Stimulated activated naive B cell treated with anti-CD40 and anti-IgM and Interleukin-4, amounts not matched to agents 10 μg/mL and 1 μg/mL and 100 μg/mL, for 72 hours (primary cell): ENCODE data around the gene ANAPC13.

Experiments used
- ATAC-seq, 2 donors: fragments of 150-1000 bp; cut with Tn5 transposase; replicated peaks; 2 replicates each; pipeline ENCODE4 v1.10.0; 2021; ENCODE audit warnings: moderate library complexity in 1 of 2
- DNase-seq: peaks from one replicate; pipeline ENCODE4 v3.0.0; 2021
- H3K27ac Mint-ChIP-seq: one replicate; pipeline ENCODE4 v1.8.0; 2022; ENCODE audit warnings: mild to moderate bottlenecking, mixed read lengths
- H3K27me3 Mint-ChIP-seq, 2 donors: one replicate each; pipeline ENCODE4 v1.8.0; 2022; ENCODE audit warnings: mixed read lengths in 2 of 2
- H3K36me3 Mint-ChIP-seq, 2 donors: one replicate each; pipeline ENCODE4 v1.8.0; 2022; ENCODE audit warnings: mixed read lengths in 2 of 2, mild to moderate bottlenecking in 1 of 2
- H3K4me1 Mint-ChIP-seq, 2 donors: one replicate each; pipeline ENCODE4 v1.8.0; 2022; ENCODE audit warnings: mixed read lengths in 2 of 2, mild to moderate bottlenecking in 1 of 2
- H3K4me3 Mint-ChIP-seq, 2 donors: one replicate each; pipeline ENCODE4 v1.8.0; 2022; ENCODE audit warnings: mild to moderate bottlenecking in 2 of 2, mixed read lengths in 2 of 2, moderate library complexity in 1 of 2
- H3K9me3 Mint-ChIP-seq, 2 donors: one replicate each; pipeline ENCODE4 v1.8.0; 2022; ENCODE audit warnings: mixed read lengths in 2 of 2, mild to moderate bottlenecking in 1 of 2

ANAPC13 gene

DNA sequence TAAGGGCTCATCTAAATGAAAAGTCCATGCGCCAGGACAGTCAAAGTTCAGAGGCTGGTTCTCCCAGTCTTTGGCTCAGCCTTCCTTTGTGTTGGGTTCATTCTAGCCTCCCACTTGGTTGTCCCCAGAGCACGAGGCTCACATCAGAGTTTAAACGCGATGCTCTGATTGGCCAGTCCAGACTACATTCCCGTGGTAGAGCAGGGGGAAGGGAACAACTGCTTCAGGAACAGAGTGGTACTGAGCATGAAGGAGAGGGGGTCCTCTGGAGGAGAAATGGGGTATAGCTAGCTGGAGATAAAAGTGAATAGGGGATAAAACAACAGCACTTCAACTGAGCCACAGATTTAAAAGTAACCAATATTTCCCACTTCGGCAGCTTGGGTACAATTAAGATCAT lies 32.2 kb downstream of the ANAPC13 start:
- no peak overlapping the region for H3K4me3 Mint-ChIP-seq
- H3K27ac Mint-ChIP-seq, result no peak overlapping the region
- no peak for ATAC-seq
- no peaks in the 10 kb centered on the region for H3K36me3 Mint-ChIP-seq
- no peaks in the 10 kb centered on the region for H3K9me3 Mint-ChIP-seq
- DNase-seq, result no peak
- H3K4me1 Mint-ChIP-seq, result no peaks in the 10 kb centered on the region
- peaks cover 15 to 19% of the 10 kb centered on the region in 2 donors for H3K27me3 Mint-ChIP-seq

DNA sequence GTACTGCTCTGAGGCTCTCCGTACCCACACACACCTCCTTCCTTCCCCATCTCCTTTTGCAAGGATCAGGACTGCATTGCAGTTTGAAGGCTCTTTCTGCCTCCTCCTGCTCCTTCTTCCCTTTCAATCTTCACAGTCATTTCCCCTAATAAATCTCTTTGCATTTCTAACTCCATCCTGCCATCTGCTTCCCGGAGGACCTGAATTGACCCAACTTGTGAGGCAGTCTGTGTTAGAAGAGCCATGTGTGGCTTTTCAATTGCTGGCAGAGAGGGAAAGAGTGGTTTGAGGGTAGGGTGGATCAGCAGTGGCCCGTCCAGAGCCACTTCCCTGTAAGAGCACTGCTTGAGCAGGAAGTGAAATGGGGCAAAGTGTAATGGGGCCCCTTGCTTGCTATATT lies 35.8 kb downstream of the ANAPC13 start:
- peaks cover 26 to 29% of the 10 kb centered on the region in 2 donors for H3K27me3 Mint-ChIP-seq
- DNase-seq, result no peak
- peaks cover 2 to 9% of the 10 kb centered on the region in 2 donors for H3K4me1 Mint-ChIP-seq
- peak in 1 of 2 donors; percentile 33 for ATAC-seq
- H3K9me3 Mint-ChIP-seq, result peaks cover 10 to 12% of the 10 kb centered on the region in 2 donors
- peaks cover 0 to 4% of the 10 kb centered on the region in 2 donors for H3K36me3 Mint-ChIP-seq
- H3K4me3 Mint-ChIP-seq, result no peak overlapping the region
- no peak overlapping the region for H3K27ac Mint-ChIP-seq

DNA sequence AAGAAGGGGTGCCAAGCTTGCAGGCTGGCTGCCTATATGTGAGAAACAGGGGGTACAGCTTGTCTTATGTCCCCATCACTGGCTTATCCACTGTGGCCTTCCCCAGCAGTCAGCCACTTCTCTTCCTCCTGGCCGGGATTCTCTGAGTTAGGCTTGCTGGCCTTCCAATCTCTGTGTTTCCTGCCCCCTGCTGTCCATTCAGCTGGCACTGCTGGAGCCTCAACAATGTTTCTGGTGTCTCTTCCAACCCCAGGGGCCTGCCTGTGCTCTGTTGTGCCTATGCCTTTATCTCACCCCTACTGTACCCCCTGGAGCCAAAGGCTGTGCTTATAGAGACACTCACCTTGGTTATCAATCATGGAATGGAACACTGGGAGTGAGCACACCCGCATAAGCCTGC lies 36.5 kb downstream of the ANAPC13 start:
- H3K36me3 Mint-ChIP-seq, result peaks cover 0 to 4% of the 10 kb centered on the region in 2 donors
- DNase-seq (no peak), ATAC-seq (no peak)
- peaks cover 2 to 9% of the 10 kb centered on the region in 2 donors for H3K4me1 Mint-ChIP-seq
- peaks cover 15 to 16% of the 10 kb centered on the region in 2 donors for H3K9me3 Mint-ChIP-seq
- no peak overlapping the region for H3K27ac Mint-ChIP-seq
- H3K27me3 Mint-ChIP-seq, result peaks cover 33 to 34% of the 10 kb centered on the region in 2 donors
- H3K4me3 Mint-ChIP-seq, result no peak overlapping the region

DNA sequence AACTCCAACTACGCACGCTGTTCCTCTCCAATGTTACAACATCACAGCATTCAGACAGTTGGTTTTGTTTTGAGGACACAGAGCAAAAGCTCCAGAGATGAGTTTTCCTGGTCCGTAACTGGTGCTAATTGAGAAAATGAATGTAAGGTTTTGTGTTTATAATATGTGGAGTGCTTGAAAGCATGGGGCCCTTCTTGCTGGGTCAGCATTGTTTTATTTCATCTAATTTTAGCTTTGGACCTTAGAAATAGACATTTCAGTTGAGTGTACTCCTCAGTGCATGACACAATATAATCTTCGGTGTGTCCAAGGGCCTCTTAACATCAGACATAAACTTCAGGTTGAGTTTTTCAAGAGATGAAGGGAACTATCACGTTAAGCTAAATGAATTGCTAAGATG lies 37.1 kb downstream of the ANAPC13 start:
- ATAC-seq, result no peak
- Mint-ChIP-seq H3K9me3 (peaks cover 15 to 16% of the 10 kb centered on the region in 2 donors), H3K27ac (no peak overlapping the region), H3K36me3 (peaks cover 0 to 4% of the 10 kb centered on the region in 2 donors), H3K4me1 (peaks cover 2 to 9% of the 10 kb centered on the region in 2 donors), H3K4me3 (no peak overlapping the region), H3K27me3 (peaks cover 34% of the 10 kb centered on the region in 2 donors)
- DNase-seq, result no peak

DNA sequence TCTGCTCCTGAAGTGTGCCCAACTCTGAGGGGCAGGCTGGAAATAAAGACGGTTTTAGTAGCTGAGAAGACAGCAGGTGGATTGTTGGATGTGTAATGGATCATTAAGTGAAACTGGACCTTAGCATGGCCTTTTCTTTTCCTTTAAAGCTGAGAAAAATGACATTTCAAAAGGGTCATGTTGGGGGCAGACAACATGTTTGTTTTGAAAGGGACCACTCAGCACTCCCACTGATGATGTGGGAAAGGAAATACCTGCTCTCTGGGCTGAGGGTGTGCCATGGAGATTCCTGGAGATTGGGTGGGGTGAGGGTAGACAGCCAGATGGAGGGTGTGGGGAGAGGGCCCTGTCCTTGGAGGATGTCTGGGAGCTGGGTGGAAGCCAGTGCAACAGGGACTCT lies 38.4 kb downstream of the ANAPC13 start:
- H3K4me1 Mint-ChIP-seq, result peaks cover 2 to 9% of the 10 kb centered on the region in 2 donors
- peaks cover 34 to 36% of the 10 kb centered on the region in 2 donors for H3K27me3 Mint-ChIP-seq
- H3K27ac Mint-ChIP-seq, result no peak overlapping the region
- no peak overlapping the region for H3K4me3 Mint-ChIP-seq
- peaks cover 0 to 4% of the 10 kb centered on the region in 2 donors for H3K36me3 Mint-ChIP-seq
- ATAC-seq (no peak), DNase-seq (no peak)
- peaks cover 15 to 16% of the 10 kb centered on the region in 2 donors for H3K9me3 Mint-ChIP-seq

DNA sequence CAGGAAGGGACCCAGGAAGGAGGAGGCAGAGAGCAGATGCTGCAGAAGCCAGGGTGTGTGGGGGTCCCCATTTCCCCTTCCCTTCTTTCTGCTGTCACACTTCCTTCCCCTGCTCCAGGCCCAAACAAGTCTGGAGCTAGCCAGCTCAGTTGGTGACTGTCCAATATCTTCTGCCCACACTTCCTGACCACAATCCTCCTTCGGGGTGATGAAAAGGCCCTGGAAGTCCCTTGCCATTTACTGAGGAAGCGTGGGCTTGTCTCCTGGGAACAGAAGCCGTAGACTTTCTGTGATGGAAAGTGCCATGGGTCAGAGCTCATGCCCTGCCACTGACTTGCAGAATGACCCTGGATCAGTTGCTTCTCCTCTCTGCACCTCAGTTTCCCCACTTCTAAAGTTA lies 39.0 kb downstream of the ANAPC13 start:
- peak; percentile 19 to 45 for ATAC-seq
- Mint-ChIP-seq H3K27me3 (peaks cover 35 to 38% of the 10 kb centered on the region in 2 donors), H3K4me1 (peaks cover 2 to 9% of the 10 kb centered on the region in 2 donors), H3K9me3 (peaks cover 15 to 16% of the 10 kb centered on the region in 2 donors), H3K36me3 (peaks cover 0 to 4% of the 10 kb centered on the region in 2 donors), H3K4me3 (no peak overlapping the region), H3K27ac (no peak overlapping the region)
- no peak for DNase-seq

DNA sequence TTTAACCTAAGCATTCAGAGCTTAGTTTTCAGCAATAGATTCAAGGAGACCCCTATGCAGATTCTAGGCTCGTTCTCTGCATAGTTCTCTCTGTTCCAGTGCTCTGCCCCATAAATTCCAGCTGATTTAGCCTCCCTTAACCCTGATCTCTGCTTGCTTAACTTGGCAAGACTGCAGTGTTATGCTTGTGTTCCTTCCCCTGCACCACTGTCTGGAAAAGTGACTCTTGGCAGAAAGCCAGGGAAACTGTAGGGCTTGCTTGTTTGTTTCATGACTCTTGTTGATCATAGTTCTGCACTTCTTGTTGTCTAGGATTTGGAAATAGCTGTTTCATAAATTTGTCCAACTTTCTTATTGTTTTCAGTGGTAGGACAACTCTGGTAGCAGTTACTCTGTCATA lies 40.1 kb downstream of the ANAPC13 start:
- Mint-ChIP-seq H3K9me3 (peaks cover 15 to 16% of the 10 kb centered on the region in 2 donors), H3K27ac (no peak overlapping the region), H3K4me1 (peaks cover 2 to 9% of the 10 kb centered on the region in 2 donors), H3K36me3 (peaks cover 0 to 4% of the 10 kb centered on the region in 2 donors), H3K4me3 (no peak overlapping the region), H3K27me3 (peaks cover 42 to 46% of the 10 kb centered on the region in 2 donors)
- ATAC-seq (no peak), DNase-seq (no peak)

DNA sequence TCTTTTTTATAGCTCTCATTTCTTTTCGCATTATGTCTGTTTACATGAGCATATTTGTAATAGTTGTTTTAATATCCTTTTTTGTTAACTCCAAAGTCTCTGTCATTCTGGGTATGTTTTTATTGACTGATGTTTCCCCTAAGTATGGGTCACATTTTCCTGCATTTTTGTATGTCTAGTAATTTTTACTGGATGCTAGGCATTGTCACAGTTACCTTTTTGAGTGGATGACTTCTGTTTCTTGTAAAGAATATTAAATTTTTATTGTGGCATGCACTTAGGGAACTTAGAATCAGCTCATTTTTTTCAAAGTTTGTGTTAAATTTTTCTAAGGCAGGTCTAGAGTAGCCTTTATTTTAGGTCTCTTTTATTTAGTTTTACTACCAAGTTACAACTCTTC lies 40.7 kb downstream of the ANAPC13 start:
- DNase-seq, result no peak
- Mint-ChIP-seq H3K4me3 (no peak overlapping the region), H3K36me3 (peaks cover 0 to 4% of the 10 kb centered on the region in 2 donors), H3K27me3 (peaks cover 45 to 51% of the 10 kb centered on the region in 2 donors), H3K9me3 (peaks cover 15 to 16% of the 10 kb centered on the region in 2 donors), H3K27ac (no peak overlapping the region), H3K4me1 (peaks cover 2 to 12% of the 10 kb centered on the region in 2 donors)
- ATAC-seq, result no peak

DNA sequence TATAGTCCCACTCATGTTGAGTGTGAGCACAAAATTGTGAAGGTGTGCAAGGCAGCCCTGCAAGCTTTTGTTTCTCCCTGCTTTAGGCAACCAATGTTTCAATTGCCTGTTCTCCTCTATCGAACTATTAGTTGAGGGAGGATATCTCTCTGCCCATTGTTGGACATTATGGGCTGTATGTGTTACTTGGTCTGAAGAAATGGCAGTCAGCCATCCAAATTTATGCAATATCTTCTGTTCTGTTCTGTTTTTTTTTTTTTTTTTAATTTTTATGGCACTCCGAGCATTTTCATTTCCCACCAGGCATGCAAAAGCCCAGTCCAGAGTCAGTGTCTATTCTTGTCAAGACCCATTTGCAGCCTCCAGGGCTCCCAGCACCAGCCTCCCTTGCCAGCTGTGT lies 44.0 kb downstream of the ANAPC13 start:
- H3K27ac Mint-ChIP-seq, result no peak overlapping the region
- peaks cover 0 to 4% of the 10 kb centered on the region in 2 donors for H3K36me3 Mint-ChIP-seq
- DNase-seq (no peak), ATAC-seq (no peak)
- H3K4me3 Mint-ChIP-seq, result no peak overlapping the region
- H3K27me3 Mint-ChIP-seq, result peaks cover 48 to 57% of the 10 kb centered on the region in 2 donors
- peaks cover 2 to 8% of the 10 kb centered on the region in 2 donors for H3K4me1 Mint-ChIP-seq
- peaks cover 15 to 16% of the 10 kb centered on the region in 2 donors for H3K9me3 Mint-ChIP-seq

DNA sequence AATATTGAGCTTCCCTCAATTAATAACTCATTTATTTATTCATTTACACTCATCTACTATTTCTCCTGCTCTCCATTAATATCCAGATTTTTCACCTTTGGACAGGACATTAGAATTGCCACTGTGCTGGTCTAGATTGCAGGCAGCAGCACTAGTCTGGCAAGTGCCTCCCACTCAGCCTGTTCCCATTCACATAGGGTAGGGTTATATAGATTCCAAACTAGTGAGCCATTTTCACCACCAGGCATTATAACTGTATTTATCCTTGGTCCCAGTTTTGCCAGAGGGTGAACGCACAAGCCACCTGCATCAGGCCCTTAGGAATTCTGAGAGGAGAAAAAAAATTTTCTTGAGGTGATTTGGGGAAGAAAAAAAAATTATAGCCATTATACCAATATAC lies 44.5 kb downstream of the ANAPC13 start:
- Mint-ChIP-seq H3K27me3 (peaks cover 44 to 53% of the 10 kb centered on the region in 2 donors), H3K9me3 (peaks cover 13 to 15% of the 10 kb centered on the region in 2 donors), H3K27ac (no peak overlapping the region), H3K4me3 (no peak overlapping the region), H3K36me3 (peaks cover 0 to 4% of the 10 kb centered on the region in 2 donors), H3K4me1 (peaks cover 0 to 4% of the 10 kb centered on the region in 2 donors)
- no peak for DNase-seq
- no peak for ATAC-seq

DNA sequence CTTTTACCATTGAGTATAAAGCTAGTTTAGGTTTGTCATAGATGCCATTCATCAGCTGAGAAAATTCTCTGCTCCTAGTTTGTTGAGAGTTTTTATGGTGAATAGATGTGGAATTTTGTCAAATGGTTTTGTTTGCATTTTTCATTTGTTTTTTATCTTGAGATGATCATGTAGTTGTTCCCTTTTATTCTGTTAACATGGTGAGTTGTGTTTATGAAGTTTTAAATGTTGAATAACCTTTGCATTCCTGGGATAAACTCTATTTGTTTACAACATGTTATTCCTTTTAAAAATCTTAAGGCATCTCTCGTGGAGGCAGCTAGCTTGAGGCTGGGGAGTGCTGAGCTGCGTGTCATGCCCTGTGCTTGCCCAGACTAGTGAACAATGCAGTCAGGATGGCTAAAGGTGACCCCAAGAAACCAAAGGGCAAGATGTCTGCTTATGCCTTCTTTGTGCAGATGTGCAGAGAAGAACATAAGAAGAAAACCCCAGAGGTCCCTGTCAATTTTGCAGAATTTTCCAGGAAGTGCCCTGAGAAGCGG lies 48.5 kb downstream of the ANAPC13 start:
- ATAC-seq (no peak), DNase-seq (no peak)
- H3K9me3 Mint-ChIP-seq, result peaks cover 0 to 2% of the 10 kb centered on the region in 2 donors
- no peaks in the 10 kb centered on the region for H3K36me3 Mint-ChIP-seq
- peaks cover 31 to 45% of the 10 kb centered on the region in 2 donors for H3K27me3 Mint-ChIP-seq
- no peak overlapping the region for H3K27ac Mint-ChIP-seq
- no peak overlapping the region for H3K4me3 Mint-ChIP-seq
- H3K4me1 Mint-ChIP-seq, result peaks cover 2 to 4% of the 10 kb centered on the region in 2 donors

DNA sequence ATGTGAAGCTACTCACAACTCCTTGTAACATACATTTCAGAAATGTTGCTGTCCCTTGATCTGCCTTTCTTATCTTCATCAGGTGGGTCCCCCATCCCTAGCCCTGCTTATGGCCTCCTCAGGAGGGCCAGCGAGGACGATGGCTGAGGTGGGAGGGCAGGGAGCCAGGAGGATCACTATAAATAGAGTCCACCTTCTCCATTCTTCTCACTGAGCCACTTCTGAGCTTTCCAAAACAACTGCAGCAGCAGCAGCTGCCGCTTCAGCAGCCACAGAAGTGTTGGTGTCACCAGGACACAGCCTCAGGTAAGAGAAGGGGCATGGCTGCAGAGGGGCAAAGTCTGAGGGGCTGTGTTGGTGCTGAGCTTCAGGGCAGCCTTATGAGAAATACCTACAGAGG lies 53.5 kb downstream of the ANAPC13 start:
- Mint-ChIP-seq H3K27me3 (peaks cover 28 to 30% of the 10 kb centered on the region in 2 donors), H3K36me3 (no peaks in the 10 kb centered on the region), H3K9me3 (peaks cover 0 to 2% of the 10 kb centered on the region in 2 donors), H3K27ac (no peak overlapping the region), H3K4me1 (peaks cover 0 to 4% of the 10 kb centered on the region in 2 donors), H3K4me3 (no peak overlapping the region)
- ATAC-seq (no peak), DNase-seq (no peak)

DNA sequence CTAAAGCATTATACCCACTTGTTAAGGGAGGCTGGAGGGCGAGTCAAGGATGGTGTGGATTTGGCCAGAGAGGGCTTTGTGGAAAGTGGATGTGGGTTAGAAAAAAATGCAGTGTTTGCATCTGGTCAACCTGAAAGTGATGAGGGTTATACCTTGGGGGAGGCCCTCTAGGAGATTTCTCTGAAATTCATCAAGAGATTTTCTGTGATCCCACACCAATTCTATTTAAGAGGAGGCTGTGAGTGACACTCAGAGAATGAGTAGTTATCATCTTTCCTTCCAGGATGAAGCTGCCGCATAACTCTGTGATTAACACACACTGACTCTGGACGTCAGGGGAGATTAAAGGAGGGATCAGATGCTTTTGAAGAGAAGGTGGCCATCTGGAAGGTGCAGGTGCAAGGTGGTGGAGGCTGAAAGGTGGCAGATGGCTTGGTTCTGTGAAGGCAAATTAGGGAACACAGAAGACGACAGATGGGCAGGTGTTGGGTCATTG lies 54.8 kb downstream of the ANAPC13 start:
- no peaks in the 10 kb centered on the region for H3K36me3 Mint-ChIP-seq
- no peak overlapping the region for H3K4me3 Mint-ChIP-seq
- H3K27ac Mint-ChIP-seq, result no peak overlapping the region
- ATAC-seq (no peak), DNase-seq (no peak)
- H3K27me3 Mint-ChIP-seq, result peaks cover 23 to 28% of the 10 kb centered on the region in 2 donors
- H3K9me3 Mint-ChIP-seq, result peaks cover 0 to 2% of the 10 kb centered on the region in 2 donors
- H3K4me1 Mint-ChIP-seq, result peaks cover 0 to 4% of the 10 kb centered on the region in 2 donors

DNA sequence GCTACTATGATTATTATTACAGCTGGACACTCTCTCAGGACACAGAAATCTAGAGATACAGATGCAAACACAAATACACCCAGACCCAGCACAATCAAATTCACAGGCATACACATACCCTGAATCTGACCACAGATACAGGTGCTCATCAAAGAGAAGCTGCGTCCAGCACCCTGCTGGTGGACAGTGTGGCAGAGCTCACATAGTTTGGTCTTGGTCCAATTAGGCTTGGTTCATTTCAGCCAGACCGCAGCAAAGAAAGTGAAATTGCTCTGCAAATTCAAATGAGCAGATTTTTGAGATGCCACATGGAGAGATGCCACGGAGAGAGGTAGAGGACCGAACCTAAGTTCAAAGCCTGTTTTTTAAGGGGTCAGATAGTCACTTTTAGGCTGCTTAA lies 55.6 kb downstream of the ANAPC13 start:
- Mint-ChIP-seq H3K27ac (no peak overlapping the region), H3K9me3 (peaks cover 0 to under 1% of the 10 kb centered on the region in 2 donors), H3K36me3 (no peaks in the 10 kb centered on the region), H3K4me3 (no peak overlapping the region), H3K4me1 (peaks cover 0 to 4% of the 10 kb centered on the region in 2 donors), H3K27me3 (peaks cover 23 to 28% of the 10 kb centered on the region in 2 donors)
- ATAC-seq (no peak), DNase-seq (no peak)

GRCh38 chr3:134428401-134428800 lies 57.4 kb downstream of the ANAPC13 start:
- DNase-seq, result no peak
- peaks cover 0 to 4% of the 10 kb centered on the region in 2 donors for H3K4me1 Mint-ChIP-seq

More at GRCh38 chr3:134428401-134428800, 57.4 kb downstream of the ANAPC13 start:
- Mint-ChIP-seq H3K36me3 (no peaks in the 10 kb centered on the region), H3K4me3 (no peak overlapping the region), H3K27me3 (peaks cover 26 to 32% of the 10 kb centered on the region in 2 donors), H3K27ac (no peak overlapping the region), H3K9me3 (no peaks in the 10 kb centered on the region)
- no peak for ATAC-seq
